Chondrocyte (in vitro differentiated cells): ENCODE measurements around the gene TTYH3. TPM values are rescaled to one million over a fixed set of nuclear protein-coding genes. Genes with fewer than 3 reads are reported as not detected.

Source experiments
- DNase-seq: peaks from one replicate; pipeline ENCODE4 v3.0.0; 2021; ENCODE audit warnings: mixed read lengths, low spot score
- H3K27ac Mint-ChIP-seq: one replicate; pipeline ENCODE4 v1.8.0; 2021; ENCODE audit warnings: mild to moderate bottlenecking, moderate library complexity, mixed read lengths; ENCODE audit not compliant: unreplicated experiment
- H3K27me3 Mint-ChIP-seq: 2 replicates; pipeline ENCODE4 v1.8.0; 2021; ENCODE audit warnings: low read depth, mixed read lengths
- H3K36me3 Mint-ChIP-seq: 2 replicates; pipeline ENCODE4 v1.8.0; 2021; ENCODE audit warnings: low read depth, mixed read lengths
- H3K4me1 Mint-ChIP-seq: 2 replicates; pipeline ENCODE4 v1.8.0; 2021; ENCODE audit warnings: low read depth, mild to moderate bottlenecking, mixed read lengths
- H3K4me3 Mint-ChIP-seq: one replicate; pipeline ENCODE4 v1.8.0; 2021; ENCODE audit warnings: mild to moderate bottlenecking, moderate library complexity, mixed read lengths; ENCODE audit not compliant: unreplicated experiment
- H3K9me3 Mint-ChIP-seq: 2 replicates; pipeline ENCODE4 v1.8.0; 2021; ENCODE audit warnings: low read depth, mixed read lengths
- total RNA-seq: library from RNA; stranded (reverse); gene quantifications from 3 replicates; pipeline ENCODE4 v1.2.1, GENCODE V29; 2021
- TF ChIP-seq, protein P1 (sequence below): fragments of 200-600 bp; sonication (generic); IDR thresholded peaks from 2 replicates; pipeline ENCODE4 v1.5.0; 2021; ENCODE audit warnings: antibody characterized with exemption, mild to moderate bottlenecking, moderate library complexity

TTYH3 gene
- total RNA-seq, 1 donor from 2014 or later = 196 TPM

DNA sequence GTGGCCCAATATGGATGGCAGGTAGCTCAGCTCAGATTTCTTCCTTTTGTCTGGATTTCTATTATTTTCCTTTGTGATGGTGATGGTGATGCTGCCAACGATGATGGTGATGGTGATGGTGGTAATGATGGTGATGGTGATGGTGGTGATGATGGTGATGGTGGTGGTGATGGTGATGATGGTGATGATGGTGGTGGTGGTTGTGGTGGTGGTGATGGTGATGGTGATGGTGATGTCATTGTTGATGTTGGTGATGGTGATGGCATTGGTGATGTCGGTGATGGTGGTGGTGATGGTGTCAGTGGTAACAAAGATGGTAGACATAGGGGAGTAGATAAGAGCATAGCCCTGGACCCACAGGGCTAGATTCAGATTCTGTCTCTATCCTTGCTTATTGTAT is 25.4 kb downstream of the TTYH3 start:
- Mint-ChIP-seq H3K36me3 (peaks cover 7% of the 10 kb centered on the region), H3K27me3 (no peaks in the 10 kb centered on the region), H3K9me3 (no peaks in the 10 kb centered on the region), H3K4me1 (peaks cover 4% of the 10 kb centered on the region), H3K4me3 (no peak overlapping the region), H3K27ac (no peak overlapping the region)
- TF ChIP-seq, protein P1, sequence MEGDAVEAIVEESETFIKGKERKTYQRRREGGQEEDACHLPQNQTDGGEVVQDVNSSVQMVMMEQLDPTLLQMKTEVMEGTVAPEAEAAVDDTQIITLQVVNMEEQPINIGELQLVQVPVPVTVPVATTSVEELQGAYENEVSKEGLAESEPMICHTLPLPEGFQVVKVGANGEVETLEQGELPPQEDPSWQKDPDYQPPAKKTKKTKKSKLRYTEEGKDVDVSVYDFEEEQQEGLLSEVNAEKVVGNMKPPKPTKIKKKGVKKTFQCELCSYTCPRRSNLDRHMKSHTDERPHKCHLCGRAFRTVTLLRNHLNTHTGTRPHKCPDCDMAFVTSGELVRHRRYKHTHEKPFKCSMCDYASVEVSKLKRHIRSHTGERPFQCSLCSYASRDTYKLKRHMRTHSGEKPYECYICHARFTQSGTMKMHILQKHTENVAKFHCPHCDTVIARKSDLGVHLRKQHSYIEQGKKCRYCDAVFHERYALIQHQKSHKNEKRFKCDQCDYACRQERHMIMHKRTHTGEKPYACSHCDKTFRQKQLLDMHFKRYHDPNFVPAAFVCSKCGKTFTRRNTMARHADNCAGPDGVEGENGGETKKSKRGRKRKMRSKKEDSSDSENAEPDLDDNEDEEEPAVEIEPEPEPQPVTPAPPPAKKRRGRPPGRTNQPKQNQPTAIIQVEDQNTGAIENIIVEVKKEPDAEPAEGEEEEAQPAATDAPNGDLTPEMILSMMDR = no peak
- no peak for DNase-seq

DNA sequence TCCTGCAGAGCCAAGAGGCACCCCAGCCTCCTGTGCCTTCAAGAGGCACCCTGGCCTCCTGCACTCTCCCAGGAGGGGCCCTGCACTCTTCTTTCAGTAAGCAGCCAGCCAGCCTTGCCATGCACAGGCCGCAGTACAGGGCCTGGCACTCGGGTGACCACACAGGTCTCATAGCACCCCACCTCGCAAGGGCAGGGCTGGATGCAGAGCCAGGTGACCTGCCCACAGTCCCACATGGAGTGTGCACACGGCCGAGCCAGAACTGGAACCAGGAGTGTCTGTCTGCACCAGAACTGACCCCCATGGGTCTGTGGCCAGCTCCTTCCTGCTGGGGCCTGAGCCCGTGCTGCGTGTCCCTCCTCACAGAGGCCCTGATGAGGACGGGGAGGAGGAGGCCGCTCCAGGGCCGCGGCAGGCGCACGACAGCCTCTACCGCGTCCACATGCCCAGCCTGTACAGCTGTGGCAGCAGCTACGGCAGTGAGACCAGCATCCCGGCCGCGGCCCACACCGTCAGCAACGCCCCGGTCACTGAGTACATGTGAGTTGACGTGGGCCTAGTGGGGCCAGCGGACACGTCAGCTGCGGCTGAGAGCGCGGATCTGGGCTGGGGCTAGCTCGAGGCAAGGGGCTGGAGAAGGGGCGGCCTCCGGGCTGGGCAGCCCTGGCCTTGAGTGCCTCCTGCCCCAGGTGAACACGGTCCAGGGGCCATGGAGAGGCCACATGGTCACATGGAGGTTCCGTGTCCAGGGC is 26.3 kb downstream of the TTYH3 start:
- Mint-ChIP-seq H3K4me3 (no peak overlapping the region), H3K4me1 (no peaks in the 10 kb centered on the region), H3K36me3 (peaks cover 9% of the 10 kb centered on the region), H3K27me3 (no peaks in the 10 kb centered on the region), H3K27ac (no peak overlapping the region), H3K9me3 (no peaks in the 10 kb centered on the region)
- TF ChIP-seq, protein P1 = no peak
- no peak for DNase-seq

DNA sequence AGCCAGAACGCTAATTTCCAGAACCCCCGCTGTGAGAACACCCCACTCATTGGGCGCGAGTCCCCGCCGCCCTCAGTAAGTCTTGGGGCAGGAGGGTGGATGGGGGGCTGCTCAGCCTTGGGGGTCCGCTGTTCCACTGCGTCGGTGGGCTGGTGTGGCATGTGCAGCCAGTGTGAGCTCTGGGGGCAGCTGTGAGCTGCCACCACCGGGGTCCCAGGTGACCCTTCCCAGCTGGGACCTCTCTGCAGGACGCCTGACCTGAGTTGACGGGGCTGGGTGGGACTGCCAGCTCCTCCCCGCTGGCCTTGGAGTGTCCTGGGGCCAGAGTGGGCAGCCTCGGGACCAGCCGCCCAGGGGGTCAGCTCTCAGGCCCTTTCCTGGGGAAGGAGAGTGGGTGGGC is 27.2 kb downstream of the TTYH3 start:
- H3K27me3 Mint-ChIP-seq = no peaks in the 10 kb centered on the region
- TF ChIP-seq, protein P1 = no peak
- H3K36me3 Mint-ChIP-seq = peaks cover 9% of the 10 kb centered on the region
- no peak overlapping the region for H3K27ac Mint-ChIP-seq
- H3K9me3 Mint-ChIP-seq = no peaks in the 10 kb centered on the region
- no peaks in the 10 kb centered on the region for H3K4me1 Mint-ChIP-seq
- H3K4me3 Mint-ChIP-seq = no peak overlapping the region
- no peak for DNase-seq

DNA sequence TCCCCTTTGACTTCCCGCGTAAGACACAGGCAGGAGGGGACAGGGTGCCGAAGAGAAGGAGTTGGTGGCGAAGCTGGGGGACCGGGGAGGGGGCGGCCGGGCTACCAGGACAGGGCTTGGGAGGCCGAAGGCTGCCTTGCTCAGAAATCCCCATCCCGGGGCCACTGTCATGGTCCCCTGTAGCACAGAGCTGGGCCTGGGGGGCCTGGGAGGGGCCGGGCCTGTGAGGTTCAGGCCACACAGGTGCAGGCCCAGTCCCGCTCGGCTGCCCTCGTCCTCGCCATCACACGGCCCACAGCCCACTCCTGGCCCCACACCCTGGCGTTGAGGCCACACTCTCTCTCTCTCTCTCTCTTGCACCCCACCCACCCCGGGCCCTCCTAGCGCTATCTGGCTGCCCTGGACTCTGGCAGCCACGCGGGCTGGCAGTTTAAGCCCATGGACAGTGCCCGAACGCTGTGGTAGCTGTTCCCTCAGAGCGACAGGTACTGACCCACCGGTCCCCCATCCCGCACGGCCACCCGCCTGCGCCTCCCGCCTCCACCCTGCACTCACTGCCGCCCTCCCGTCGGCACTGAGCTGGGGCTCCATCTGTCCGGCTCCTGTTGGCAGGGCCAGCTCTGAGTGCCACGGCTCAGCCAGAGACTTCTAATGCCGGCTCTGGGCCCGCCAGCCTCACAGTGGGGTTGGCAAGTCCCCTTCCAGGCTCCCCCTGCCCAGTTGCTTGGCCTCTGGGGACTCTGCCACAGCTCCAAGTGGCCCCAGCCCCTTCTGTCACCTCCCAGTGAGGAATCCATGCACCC is 28.0 kb downstream of the TTYH3 start:
- TF ChIP-seq, protein P1 = no peak
- Mint-ChIP-seq H3K4me1 (no peaks in the 10 kb centered on the region), H3K36me3 (peaks cover 9% of the 10 kb centered on the region), H3K9me3 (no peaks in the 10 kb centered on the region), H3K27me3 (no peaks in the 10 kb centered on the region), H3K4me3 (no peak overlapping the region), H3K27ac (no peak overlapping the region)
- no peak for DNase-seq

DNA sequence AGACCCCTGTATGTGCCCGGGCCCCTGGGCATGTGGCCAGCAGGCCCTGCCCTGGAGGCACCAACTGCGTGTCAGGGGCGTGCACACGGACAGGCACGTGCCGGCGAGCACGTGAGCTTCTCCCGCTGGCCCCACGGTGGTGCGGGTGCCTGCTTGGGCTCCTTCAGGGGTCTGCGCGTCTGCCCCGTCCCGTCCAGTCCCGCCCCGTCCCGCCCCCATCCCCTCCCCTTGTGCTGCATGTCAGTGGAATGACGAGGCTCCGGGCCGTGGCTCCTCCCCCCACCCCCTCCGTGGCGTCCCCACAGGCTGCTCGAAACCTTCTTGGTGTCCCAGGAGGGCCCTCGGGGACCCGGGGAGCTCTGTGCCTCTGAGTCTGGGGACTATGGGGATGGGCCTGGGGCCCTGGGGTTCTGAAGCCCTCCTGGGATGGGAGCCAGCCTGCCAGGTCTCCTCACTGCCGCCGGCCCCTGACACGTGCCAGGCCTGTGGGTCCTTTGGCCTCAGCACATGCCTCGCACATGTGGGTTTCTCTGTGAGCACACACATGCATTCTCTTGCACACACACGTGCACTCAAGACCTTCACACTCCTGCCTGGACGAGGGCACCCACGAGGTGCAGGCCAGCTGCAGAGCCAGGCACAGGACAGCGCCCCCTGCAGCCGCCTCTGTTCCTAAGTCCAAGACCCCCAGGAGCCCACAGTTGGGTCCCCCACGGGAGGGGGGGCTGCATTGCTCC is 28.7 kb downstream of the TTYH3 start:
- Mint-ChIP-seq H3K4me3 (no peak overlapping the region), H3K27me3 (no peaks in the 10 kb centered on the region), H3K36me3 (peaks cover 9% of the 10 kb centered on the region), H3K9me3 (no peaks in the 10 kb centered on the region), H3K4me1 (no peaks in the 10 kb centered on the region), H3K27ac (no peak overlapping the region)
- TF ChIP-seq, protein P1 = peak; percentile 70
- peak; percentile 89 for DNase-seq
